Measurements from ENCODE around the gene PDIA3. TPM values are rescaled to one million over a fixed set of nuclear protein-coding genes. Genes with fewer than 3 reads are reported as not detected.
"Not testable (repeated sequence)": the region's sequence is repeated elsewhere in the genome, so short reads cannot be mapped to it uniquely, and the experiment has no call there.

PDIA3 gene
- total and polyA plus RNA-seq, 2 of the 13 experiments (the other 11 are each of a cell fraction or from before 2014, with no cell fraction given): 238 to 433 TPM

DNA sequence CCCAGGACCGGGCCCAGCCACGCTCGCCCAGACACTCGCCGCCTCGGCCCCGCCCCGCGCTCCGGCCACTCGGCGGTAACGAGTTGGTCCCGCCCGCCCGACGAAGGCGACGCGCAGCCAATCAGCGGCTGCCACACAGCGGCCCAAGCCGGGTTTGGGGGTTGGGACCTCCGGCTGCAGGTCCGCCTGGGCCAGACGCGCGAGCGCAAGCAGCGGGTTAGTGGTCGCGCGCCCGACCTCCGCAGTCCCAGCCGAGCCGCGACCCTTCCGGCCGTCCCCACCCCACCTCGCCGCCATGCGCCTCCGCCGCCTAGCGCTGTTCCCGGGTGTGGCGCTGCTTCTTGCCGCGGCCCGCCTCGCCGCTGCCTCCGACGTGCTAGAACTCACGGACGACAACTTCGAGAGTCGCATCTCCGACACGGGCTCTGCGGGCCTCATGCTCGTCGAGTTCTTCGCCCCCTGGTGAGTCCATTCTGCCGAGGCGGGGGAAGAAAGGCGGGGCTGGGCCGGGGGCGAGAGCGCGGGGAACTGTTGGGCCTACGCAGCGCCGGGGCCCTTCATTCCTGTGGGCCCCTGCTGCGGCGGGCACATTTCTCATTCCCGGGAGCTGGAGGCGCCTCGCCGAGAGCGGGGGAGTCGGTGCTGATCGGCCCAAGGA is at the start of gene PDIA3 (continued):
- TF ChIP-seq ZMAT3 (CRISPR knock-in tag; conservative IDR thresholded peaks at IDR 0.05) (0 out of 2 replicates have a peak, but pooled peaks have one; percentile 50), ZNF138 (CRISPR knock-in tag; IDR thresholded peaks at IDR 0.05; ENCODE audit: low read depth) (peak; percentile 39; the same call in 1 of the 2 replicates), ERF (CRISPR knock-in tag; IDR thresholded peaks at IDR 0.05) (0 out of 2 replicates have a peak, but pooled peaks have one; percentile 56), ZNF883 (CRISPR knock-in tag; IDR thresholded peaks at IDR 0.05; ENCODE audit: not compliant biosample characterization) (peak; percentile 89), POGZ (CRISPR knock-in tag; IDR thresholded peaks at IDR 0.05) (peak; percentile 55; the same call in 1 of the 2 replicates), BRD4 (CRISPR knock-in tag; IDR thresholded peaks at IDR 0.05) (peak; percentile 69; the same call in 1 of the 2 replicates), TCF12 (CRISPR knock-in tag; IDR thresholded peaks at IDR 0.05) (0 out of 2 replicates have a peak, but pooled peaks have one; percentile 25), HES4 (CRISPR knock-in tag; IDR thresholded peaks at IDR 0.05; ENCODE audit: borderline replicate concordance) (0 out of 2 replicates have a peak, but pooled peaks have one; percentile 48), TARDBP (CRISPR knock-in tag; IDR thresholded peaks at IDR 0.05) (peak; percentile 87; the same call in 1 of the 2 replicates), ZNF547 (CRISPR knock-in tag; IDR thresholded peaks at IDR 0.05) (peak; percentile 80; the same call in 1 of the 2 replicates), ARHGAP35 (CRISPR knock-in tag; IDR thresholded peaks at IDR 0.05; ENCODE audit: borderline replicate concordance) (0 out of 2 replicates have a peak, but pooled peaks have one; percentile 46), BORCS8-MEF2B (CRISPR knock-in tag; IDR thresholded peaks at IDR 0.05) (peak; percentile 94), CCDC6 (CRISPR knock-in tag; IDR thresholded peaks at IDR 0.05) (peak; percentile 69)
- TF ChIP-seq, protein P1, sequence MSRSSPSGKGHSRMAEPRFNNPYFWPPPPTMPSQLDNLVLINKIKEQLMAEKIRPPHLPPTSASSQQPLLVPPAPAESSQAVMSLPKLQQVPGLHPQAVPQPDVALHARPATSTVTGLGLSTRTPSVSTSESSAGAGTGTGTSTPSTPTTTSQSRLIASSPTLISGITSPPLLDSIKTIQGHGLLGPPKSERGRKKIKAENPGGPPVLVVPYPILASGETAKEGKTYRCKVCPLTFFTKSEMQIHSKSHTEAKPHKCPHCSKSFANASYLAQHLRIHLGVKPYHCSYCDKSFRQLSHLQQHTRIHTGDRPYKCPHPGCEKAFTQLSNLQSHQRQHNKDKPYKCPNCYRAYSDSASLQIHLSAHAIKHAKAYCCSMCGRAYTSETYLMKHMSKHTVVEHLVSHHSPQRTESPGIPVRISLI (CRISPR knock-in tag; IDR thresholded peaks at IDR 0.05; ENCODE audit: borderline replicate concordance): peak; percentile 59; the same call in 1 of the 2 replicates
- TF ChIP-seq TCF12 (IDR thresholded peaks at IDR 0.05): not testable (repeated sequence)
- TF ChIP-seq, protein P2, sequence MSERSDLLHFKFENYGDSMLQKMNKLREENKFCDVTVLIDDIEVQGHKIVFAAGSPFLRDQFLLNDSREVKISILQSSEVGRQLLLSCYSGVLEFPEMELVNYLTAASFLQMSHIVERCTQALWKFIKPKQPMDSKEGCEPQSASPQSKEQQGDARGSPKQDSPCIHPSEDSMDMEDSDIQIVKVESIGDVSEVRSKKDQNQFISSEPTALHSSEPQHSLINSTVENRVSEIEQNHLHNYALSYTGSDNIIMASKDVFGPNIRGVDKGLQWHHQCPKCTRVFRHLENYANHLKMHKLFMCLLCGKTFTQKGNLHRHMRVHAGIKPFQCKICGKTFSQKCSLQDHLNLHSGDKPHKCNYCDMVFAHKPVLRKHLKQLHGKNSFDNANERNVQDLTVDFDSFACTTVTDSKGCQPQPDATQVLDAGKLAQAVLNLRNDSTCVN (CRISPR knock-in tag; IDR thresholded peaks at IDR 0.05; ENCODE audit: borderline replicate concordance): peak; percentile 46; the same call in 1 of the 2 replicates
- TF ChIP-seq, protein P3, sequence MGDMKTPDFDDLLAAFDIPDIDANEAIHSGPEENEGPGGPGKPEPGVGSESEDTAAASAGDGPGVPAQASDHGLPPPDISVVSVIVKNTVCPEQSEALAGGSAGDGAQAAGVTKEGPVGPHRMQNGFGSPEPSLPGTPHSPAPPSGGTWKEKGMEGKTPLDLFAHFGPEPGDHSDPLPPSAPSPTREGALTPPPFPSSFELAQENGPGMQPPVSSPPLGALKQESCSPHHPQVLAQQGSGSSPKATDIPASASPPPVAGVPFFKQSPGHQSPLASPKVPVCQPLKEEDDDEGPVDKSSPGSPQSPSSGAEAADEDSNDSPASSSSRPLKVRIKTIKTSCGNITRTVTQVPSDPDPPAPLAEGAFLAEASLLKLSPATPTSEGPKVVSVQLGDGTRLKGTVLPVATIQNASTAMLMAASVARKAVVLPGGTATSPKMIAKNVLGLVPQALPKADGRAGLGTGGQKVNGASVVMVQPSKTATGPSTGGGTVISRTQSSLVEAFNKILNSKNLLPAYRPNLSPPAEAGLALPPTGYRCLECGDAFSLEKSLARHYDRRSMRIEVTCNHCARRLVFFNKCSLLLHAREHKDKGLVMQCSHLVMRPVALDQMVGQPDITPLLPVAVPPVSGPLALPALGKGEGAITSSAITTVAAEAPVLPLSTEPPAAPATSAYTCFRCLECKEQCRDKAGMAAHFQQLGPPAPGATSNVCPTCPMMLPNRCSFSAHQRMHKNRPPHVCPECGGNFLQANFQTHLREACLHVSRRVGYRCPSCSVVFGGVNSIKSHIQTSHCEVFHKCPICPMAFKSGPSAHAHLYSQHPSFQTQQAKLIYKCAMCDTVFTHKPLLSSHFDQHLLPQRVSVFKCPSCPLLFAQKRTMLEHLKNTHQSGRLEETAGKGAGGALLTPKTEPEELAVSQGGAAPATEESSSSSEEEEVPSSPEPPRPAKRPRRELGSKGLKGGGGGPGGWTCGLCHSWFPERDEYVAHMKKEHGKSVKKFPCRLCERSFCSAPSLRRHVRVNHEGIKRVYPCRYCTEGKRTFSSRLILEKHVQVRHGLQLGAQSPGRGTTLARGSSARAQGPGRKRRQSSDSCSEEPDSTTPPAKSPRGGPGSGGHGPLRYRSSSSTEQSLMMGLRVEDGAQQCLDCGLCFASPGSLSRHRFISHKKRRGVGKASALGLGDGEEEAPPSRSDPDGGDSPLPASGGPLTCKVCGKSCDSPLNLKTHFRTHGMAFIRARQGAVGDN (CRISPR knock-in tag; IDR thresholded peaks at IDR 0.05): peak; percentile 91
- TF ChIP-seq, protein P4, sequence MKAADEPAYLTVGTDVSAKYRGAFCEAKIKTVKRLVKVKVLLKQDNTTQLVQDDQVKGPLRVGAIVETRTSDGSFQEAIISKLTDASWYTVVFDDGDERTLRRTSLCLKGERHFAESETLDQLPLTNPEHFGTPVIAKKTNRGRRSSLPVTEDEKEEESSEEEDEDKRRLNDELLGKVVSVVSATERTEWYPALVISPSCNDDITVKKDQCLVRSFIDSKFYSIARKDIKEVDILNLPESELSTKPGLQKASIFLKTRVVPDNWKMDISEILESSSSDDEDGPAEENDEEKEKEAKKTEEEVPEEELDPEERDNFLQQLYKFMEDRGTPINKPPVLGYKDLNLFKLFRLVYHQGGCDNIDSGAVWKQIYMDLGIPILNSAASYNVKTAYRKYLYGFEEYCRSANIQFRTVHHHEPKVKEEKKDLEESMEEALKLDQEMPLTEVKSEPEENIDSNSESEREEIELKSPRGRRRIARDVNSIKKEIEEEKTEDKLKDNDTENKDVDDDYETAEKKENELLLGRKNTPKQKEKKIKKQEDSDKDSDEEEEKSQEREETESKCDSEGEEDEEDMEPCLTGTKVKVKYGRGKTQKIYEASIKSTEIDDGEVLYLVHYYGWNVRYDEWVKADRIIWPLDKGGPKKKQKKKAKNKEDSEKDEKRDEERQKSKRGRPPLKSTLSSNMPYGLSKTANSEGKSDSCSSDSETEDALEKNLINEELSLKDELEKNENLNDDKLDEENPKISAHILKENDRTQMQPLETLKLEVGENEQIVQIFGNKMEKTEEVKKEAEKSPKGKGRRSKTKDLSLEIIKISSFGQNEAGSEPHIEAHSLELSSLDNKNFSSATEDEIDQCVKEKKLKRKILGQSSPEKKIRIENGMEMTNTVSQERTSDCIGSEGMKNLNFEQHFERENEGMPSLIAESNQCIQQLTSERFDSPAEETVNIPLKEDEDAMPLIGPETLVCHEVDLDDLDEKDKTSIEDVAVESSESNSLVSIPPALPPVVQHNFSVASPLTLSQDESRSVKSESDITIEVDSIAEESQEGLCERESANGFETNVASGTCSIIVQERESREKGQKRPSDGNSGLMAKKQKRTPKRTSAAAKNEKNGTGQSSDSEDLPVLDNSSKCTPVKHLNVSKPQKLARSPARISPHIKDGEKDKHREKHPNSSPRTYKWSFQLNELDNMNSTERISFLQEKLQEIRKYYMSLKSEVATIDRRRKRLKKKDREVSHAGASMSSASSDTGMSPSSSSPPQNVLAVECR (CRISPR knock-in tag; IDR thresholded peaks at IDR 0.05; ENCODE audit: borderline replicate concordance): peak; percentile 93

Data from HepG2 (cell line).